ENCODE data around the gene TSPAN3. TPM values are rescaled to one million over a fixed set of nuclear protein-coding genes. Genes with fewer than 3 reads are reported as not detected.

TSPAN3 gene
- total RNA-seq, 4 donors from 2014 or later = 218 to 1,125 (median 697) TPM

GRCh38 chr15:77111789-77112188, 40.9 kb upstream of the TSPAN3 start:
- DNase-seq (ENCODE audit: low spot score) (no peak), ATAC-seq (ENCODE audit: low FRiP score) (no peak)
- TF ChIP-seq CTCF (IDR thresholded peaks at IDR 0.05) = no peak

- no peak for DNase-seq (ENCODE audit: low spot score)
- TF ChIP-seq CTCF (IDR thresholded peaks at IDR 0.05) = no peak
- no peak for ATAC-seq (ENCODE audit: low FRiP score)
Observed at GRCh38 chr15:77107531-77108355, 36.8 kb upstream of the TSPAN3 start.

- no peak for ATAC-seq (ENCODE audit: low FRiP score)
- no peak for TF ChIP-seq CTCF (IDR thresholded peaks at IDR 0.05)
- no peak for DNase-seq (ENCODE audit: low spot score)
Observed at GRCh38 chr15:77107068-77107467, 36.2 kb upstream of the TSPAN3 start.

- ATAC-seq (ENCODE audit: low FRiP score) = no peak
- DNase-seq (ENCODE audit: low spot score) = no peak
Observed at GRCh38 chr15:77104155-77104554, 33.2 kb upstream of the TSPAN3 start.

GRCh38 chr15:77099741-77100463, 29.0 kb upstream of the TSPAN3 start:
- DNase-seq (ENCODE audit: low spot score) (no peak), ATAC-seq (ENCODE audit: low FRiP score) (no peak)
- no peak for TF ChIP-seq CTCF (IDR thresholded peaks at IDR 0.05)

More at GRCh38 chr15:77104155-77104554, 33.2 kb upstream of the TSPAN3 start:
- no peak for TF ChIP-seq CTCF (IDR thresholded peaks at IDR 0.05)

GRCh38 chr15:77098572-77098971, 27.7 kb upstream of the TSPAN3 start:
- ATAC-seq (ENCODE audit: low FRiP score) (no peak), DNase-seq (ENCODE audit: low spot score) (no peak)
- TF ChIP-seq CTCF (IDR thresholded peaks at IDR 0.05) = no peak

Measured in omental fat pad (tissue), 4 donors.